Measurements from ENCODE around the gene PPM1H.
"Not testable (repeated sequence)": the region's sequence is repeated elsewhere in the genome, so short reads cannot be mapped to it uniquely, and the experiment has no call there.

The PPM1H gene

DNA sequence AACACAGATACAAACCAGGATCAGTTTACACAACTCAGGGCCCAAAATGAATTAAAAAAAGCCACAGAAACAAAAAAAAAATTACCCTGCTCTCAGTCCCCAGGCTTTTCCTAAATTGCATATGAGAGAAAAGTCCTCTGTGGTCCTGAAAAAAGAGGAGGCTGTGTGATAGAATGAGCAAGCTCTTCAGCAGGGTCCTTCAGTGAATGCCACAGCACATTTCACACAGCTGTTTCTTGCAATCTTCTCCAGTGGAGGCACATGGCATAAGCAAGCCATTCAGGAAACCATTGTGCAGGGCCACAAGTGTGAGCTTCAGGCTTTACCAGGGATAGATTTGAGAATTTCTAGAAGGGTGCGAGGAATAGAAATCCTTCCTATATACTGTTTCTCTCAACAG lies 168.5 kb downstream of the PPM1H start:
- no peak for DNase-seq

- no peak for DNase-seq
Observed at GRCh38 chr12:62763861-62764645, 170.9 kb downstream of the PPM1H start.

GRCh38 chr12:62763312-62763711 lies 171.6 kb downstream of the PPM1H start:
- DNase-seq: no peak

DNA sequence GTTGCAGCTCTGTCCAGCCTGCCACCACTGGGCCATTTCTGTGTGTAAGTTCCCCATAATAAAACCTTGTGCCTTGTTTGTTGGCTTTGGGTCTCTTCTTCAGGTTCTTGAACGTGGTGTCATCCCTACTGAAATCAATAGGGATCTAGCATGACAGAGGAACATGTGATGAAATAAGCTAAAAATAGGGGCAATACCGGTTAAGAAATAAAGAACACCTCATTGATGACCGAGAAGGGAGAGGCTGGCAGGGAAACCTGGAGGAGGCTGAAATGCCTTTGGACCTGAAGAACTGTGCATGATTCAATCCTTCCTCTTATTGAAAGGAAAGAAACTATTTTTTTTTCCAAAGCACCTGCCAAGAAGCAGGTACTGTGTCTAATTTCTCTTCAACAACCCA lies 172.3 kb downstream of the PPM1H start:
- DNase-seq: no peak

DNA sequence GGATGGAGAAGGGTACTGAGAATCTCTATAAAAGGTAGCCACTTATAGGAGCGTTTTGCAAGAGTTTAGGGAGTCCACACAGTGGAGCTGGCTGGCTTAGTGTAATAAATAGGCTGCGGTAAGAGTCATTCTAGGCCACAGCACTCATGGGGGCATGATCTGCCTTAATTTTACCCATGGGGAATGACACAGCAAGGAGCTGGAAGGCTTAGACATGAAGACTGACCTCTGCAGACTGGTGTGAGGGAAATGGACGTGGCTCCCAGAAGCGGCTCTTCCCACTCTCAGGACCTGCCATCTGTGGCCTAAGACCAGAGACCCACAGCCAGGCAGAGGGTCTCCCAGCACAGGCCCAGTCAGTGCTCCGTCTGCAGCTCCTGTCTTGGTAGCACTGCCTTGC lies 173.3 kb downstream of the PPM1H start:
- DNase-seq: no peak

GRCh38 chr12:62760779-62761178 lies 174.2 kb downstream of the PPM1H start:
- no peak for DNase-seq

DNA sequence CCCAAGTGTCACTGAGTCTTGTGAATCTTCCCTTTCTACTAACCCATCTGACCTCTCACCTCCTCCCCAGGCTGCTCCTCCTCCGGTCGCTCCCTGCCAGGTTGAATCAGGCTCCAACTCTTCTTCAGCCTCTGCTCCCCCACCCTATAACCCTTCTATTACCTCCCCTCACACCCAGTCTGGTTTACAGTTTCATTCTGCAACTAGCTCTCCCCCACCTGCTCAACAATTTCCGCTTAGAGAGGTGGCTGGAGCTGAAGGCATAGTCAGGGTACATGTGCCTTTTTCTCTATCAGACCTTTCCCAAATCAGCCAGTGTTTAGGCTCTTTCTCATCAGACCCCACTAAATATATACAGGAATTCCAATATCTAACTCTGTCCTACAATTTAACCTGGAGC lies 174.6 kb downstream of the PPM1H start:
- not testable (repeated sequence) for DNase-seq

DNA sequence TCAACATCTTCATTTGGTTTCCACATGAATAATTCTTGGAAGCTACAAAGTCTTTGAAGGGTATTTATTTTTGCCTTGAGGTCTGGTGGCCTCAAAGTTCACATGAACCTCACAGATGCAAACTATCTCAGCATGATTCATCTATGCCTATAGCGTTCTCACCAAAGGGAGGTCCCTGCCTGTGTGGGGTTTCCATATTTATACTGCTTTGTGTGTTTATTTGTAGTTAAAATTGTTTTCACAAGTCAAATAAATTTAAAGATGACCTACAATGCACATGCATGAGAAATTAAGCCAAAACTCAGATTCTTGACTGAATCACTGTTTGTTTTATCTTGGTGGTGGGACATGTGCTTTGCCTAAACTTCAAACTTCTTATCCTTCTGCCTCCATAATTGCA lies 176.7 kb downstream of the PPM1H start:
- no peak for DNase-seq

GRCh38 chr12:62757048-62757447 lies 177.9 kb downstream of the PPM1H start:
- no peak for DNase-seq

DNA sequence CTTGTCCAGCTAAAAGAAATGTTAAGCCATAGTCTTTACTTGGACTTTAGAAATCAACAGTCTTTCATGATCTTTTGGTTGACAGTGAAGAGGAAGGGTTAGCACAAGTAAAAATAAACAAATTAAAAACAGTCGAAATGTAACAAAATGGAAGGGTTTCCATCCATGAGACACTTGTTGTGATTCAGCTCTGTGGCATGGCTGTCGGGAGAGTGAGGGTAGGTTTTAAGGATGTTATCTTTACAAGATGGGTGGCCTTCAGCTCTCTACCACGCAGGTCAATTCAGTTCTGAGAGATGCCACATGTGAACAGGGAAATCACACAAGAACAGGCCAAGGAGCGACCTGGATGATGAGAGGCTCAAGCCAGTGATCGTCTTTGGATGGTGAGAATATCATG lies 180.2 kb downstream of the PPM1H start:
- DNase-seq: no peak

- no peak for DNase-seq
Observed at GRCh38 chr12:62751810-62752155, 183.2 kb downstream of the PPM1H start.

DNA sequence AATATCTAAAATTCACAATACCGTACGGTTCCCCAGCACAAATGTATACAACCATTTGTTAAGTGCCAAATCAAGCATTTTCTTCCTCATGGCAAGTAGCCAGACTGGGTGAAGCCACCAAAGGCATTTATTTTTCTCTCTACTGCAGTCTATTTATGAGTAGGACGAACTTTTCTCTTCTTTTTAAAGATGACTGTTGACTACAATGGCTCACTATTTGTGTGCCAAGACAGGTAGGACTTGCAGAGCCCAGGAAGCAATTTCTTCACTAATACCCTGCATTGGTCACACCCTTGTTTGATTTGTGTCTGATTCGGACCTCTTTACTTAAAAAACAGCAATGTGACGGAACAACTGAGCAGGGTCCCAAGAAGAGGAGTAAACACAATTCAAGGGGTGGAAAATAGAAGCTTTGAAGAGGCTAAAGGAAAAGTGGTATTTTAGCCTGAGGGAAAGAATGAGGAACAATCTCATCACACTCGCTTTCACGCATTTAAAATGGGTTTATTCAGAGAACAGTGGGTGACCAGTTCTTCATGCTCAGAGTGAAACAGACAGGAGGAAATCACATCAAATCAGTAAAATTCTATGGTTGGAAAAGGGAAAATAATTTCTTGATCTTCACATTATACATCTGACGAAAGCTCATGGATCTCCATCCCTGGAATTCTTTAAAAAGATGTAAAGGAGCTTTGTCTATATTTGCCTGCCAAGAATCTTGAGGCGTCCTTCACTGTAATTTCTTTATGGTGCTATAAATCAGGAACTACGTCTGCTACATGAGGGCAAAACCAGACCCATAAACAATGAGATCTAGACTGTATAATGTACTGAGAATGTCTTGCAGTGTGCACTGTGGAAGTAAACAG lies 183.8 kb downstream of the PPM1H start:
- DNase-seq: no peak

- DNase-seq: no peak
Observed at GRCh38 chr12:62749586-62749985, 185.4 kb downstream of the PPM1H start.

DNA sequence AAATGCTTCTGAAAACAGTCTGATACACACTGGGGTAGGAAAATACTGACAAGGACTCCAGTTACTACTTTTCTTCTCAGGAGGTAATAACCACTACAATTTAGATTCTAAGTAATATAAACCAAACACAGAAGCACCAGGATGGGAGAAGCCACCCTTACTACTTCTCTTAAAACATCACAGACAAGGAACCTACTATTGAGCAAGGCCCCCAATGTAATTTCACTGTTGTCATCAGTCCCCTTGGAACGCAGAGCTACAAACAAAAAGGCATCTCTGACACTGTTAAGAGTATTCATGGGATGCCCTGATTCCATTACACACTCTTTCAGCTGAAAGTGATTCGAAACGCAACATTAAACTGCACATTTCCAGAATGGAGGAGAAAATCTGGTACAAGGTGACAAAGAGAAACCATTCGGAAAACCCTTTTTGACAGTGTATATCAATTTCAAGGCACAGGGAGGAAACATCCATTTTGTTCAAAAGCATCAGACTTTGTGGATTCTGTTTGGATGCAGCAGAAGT lies 185.9 kb downstream of the PPM1H start:
- DNase-seq: no peak

DNA sequence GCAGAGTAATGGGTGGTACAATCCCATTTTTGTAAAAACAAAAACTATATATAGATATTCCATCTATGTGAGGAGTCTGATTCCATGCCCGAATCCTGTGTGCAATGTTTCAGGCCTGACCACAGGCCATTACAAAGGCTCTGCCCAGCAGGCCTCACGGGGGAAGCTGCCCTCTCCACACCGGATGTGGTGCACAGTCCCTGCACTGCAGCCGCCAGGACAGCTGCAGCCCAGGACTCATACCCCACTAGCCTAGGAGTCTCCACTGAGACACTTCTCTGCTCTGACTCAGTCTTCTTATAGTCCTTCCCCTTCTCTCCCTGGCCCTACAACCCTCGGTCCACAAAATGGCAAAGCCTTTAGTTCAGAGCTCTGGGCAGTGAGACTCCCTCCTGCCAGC lies 190.4 kb downstream of the PPM1H start:
- no peak for DNase-seq

DNA sequence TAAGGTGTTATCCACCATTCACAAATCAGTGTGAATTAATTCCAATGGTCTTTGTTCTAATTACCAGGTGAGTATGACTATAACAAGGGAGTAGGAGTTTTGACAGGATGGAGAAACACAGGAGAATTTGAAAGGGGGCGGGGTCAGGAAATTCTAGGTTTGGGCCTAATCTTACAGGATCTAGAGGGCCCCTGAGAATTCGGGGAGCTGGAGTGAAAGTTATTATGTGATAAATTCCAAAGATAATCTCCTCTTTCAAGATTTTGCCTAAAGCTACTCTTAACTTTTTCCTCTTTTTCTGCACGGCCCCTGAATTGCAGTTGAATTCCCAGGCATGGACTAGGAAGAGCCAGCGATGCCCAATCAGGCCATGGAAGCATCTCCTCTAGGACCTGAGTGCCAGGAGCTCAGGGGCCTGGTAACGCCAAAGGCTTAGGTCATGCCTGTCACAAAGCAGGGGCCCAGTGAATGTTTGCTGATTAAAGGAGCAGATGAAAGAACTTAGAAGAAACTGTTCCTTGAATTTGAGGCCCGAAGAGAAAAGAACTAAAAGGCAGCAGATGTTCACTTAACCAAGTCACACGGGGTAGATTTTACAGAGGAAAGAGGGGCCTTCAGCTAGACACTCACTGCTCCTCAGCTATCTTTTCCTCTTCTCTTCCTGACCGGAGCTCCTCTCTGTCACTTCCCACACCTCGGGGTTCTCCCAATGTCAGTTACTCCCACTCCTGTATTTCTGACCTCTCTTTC lies 195.5 kb downstream of the PPM1H start:
- DNase-seq: no peak

DNA sequence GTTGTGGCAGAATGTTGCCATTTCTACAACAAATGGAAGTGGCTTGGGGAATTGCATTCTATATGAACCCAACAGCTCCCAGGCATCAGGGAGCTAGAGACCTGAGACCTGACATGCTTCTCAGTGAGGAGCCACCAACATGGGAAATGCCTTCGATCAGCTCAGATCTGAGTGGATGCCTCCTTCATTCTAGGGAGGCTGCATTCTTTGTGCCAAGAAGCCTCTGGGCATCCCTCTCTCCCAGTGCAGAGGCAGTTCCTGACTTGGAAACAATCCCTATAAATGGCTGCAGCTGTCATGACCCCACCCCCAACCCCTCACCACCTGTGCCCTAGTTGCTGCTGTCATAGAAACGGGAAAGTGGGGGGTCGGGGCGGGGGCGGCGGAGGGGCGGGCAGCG lies 196.3 kb downstream of the PPM1H start:
- no peak for DNase-seq

- DNase-seq: no peak
Observed at GRCh38 chr12:62738105-62738504, 196.8 kb downstream of the PPM1H start.

DNA sequence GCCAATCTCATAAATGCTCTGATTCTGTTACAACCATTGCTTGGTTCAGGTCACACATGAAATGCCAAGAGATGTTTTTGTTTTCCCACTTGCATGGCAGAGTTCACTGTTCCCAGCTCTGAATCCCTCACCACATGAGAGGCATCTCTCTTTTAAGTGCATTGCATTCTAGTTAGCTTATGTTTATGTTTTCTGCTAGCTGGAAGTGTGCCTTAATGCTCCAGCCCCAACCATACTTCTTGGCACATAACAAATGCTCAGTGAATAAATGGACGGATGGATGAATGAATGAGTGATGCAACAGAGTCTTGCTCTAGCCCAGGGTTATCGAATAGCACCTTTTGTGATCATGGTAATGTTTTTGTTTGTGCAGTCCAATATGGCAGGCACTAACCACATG lies 197.3 kb downstream of the PPM1H start:
- no peak for DNase-seq

- no peak for DNase-seq
Observed at GRCh38 chr12:62737188-62737587, 197.8 kb downstream of the PPM1H start.

DNA sequence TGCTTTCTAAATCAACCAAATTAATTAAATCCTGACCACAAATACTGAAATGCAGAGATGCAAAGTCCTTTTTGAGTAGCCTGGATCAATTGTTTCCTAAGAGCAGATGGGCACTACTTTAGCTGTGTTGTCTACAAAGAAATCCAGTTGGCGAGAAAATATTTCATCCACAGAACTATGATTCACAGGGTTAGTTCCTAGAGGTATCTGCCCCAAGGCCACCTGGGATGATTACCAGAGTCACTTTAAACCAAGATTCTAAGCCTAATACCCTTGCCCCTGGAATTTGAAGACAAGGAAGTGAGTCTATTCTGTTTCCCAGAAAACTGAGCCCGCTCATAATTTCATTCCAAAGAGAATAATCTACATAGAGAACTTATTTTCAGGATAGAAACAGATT lies 198.4 kb downstream of the PPM1H start:
- no peak for DNase-seq

DNA sequence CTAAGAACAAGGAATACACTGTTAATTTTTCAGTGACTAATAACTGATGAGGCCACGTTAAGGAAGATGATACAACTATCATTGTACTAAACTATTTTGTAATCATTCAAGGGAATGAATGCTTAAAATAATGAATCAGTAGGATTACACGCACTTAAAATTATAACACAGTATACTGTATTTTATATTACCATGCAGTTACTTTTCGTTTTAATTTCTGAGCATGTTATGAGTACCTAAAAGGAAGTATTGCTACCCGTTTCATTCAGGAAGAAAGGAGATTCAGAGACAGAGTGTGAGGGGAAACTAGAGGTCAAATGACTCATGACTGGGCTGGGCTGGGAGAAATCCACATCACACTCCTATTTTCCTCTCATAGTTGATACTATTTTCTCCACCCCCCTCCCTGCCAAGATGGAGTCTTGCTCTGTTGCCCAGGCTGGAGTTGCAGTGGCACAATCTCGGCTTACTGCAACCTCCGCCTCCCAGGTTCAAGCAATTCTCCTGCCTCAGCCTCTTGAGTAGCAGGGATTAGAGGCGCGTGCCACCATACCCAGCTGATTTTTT lies 202.0 kb downstream of the PPM1H start:
- DNase-seq: no peak

All from right kidney (tissue), 1 donor.